Activated CD8-positive, alpha-beta memory T cell treated with anti-CD3 and anti-CD28 coated beads for 36 hours (primary cell): ENCODE data around the gene TENM3. TPM values are rescaled to one million over a fixed set of nuclear protein-coding genes. Genes with fewer than 3 reads are reported as not detected.
"Not testable (repeated sequence)": the region's sequence is repeated elsewhere in the genome, so short reads cannot be mapped to it uniquely, and the experiment has no call there.

ENCODE experiments used
- CTCF ChIA-PET: fragments of 350-600 bp; sonication (Branson Sonifier 250); formaldehyde crosslinking; loops from one replicate; lab custom pipeline; 2021; ENCODE audit warnings: antibody characterized with exemption; lab: Charles Lee
- POLR2A ChIA-PET: fragments of 350-600 bp; sonication (Branson Sonifier 250); formaldehyde crosslinking; loops from one replicate; lab custom pipeline; 2021; ENCODE audit warnings: antibody characterized with exemption; lab: Charles Lee
- total RNA-seq, 2 experiments: library from RNA; stranded (reverse); gene quantifications; one replicate each; pipeline ENCODE4 v1.2.3, GENCODE V29; 2021

The TENM3 gene
- total RNA-seq, result not detected

GRCh38 chr4:182243204-182243603 lies at the start of gene TENM3:
TSS of gene TENM3 (plus strand) at chr4:182243402. CDS start at chr4:182324021, 80,619 bp downstream.
- POLR2A ChIA-PET, CTCF ChIA-PET: not testable (repeated sequence)

DNA sequence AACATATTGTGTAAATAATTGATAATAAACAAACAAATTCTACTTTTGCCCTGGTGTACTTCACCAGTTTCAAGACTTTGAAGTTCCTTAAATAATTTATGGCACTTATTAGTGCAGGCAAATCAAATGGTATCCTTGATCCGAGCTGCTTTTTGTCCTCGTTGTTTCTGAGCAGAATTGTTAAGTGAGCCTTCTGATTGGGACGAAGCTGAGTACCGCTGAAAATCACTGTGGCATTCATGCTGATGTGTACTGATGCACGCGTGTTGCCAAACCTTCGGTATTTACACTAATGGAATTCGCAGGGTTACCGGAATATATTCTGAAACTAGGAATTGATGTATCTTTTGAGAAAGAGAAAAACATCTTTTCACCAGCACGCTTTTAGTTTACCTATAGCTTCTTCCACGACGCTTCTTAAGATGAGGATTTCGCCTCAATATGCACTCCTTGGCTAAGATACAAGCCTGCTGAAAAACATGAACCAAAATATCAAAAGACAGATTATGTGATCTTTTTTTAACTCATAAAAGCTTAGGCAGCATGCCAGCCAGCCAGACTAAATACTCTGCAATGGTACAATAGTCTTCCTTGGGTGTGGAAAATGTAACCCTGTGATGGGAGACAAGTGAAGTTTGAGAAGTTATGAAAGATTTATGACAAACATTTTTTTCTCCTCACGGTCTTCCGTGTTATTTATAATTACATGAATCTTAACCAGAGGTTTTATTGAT lies 48.9 kb upstream of the TENM3 start:
- CTCF ChIA-PET, result no interaction called here
- POLR2A ChIA-PET, result no interaction called here

GRCh38 chr4:182197611-182198010 lies 45.6 kb upstream of the TENM3 start:
- ChIA-PET POLR2A (no interaction called here), CTCF (no interaction called here)

GRCh38 chr4:182201871-182202270 lies 41.3 kb upstream of the TENM3 start:
- ChIA-PET CTCF (no interaction called here), POLR2A (no interaction called here)

DNA sequence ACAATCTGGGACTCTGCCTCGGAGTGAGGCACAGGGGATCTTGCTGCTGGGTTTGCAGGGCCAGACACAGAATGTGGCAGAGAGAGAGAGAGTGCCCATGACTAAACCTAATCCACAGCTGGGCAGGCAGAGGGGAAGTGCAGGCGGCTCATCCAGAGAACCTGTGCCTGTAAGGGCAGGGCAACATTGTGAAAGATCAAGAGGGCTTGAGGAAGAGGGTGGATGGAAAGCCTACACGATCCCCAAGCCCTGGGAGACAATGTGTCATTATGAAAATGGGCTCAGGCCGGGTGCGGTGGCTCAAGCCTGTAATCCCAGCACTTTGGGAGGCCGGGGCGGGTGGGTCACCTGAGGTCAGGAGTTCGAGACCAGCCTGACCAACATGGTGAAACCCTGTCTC lies 40.6 kb upstream of the TENM3 start:
- CTCF ChIA-PET, result no interaction called here
- POLR2A ChIA-PET, result no interaction called here

GRCh38 chr4:182203872-182204411 lies 39.3 kb upstream of the TENM3 start:
- CTCF ChIA-PET, result no interaction called here
- POLR2A ChIA-PET, result no interaction called here

- POLR2A ChIA-PET, result no interaction called here
- CTCF ChIA-PET, result interaction anchor here (0.6 kb wide), 1 partner anchor 572 kb away, joined by 3 read pairs; no protein-coding TSS in a partner anchor
Observed at GRCh38 chr4:182205306-182205705, 37.9 kb upstream of the TENM3 start.

DNA sequence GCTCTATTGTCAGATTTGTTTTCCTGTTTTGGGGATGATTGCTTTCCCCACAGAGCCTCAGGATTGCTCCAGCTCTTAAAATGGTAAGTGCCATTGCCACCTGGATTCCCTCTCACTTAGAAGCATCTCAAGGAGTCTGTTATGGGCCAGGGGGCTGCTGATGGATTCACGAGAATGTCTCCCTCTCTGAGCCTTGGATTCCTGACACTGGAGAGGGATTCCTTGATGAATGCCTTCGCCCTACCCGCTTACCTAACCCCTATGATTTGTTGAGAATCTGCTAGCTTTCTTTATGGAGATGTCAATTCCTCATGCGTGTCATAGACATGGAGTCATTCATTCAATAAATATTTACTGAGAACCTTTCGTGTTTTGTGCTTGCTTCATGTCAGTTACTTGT lies 36.9 kb upstream of the TENM3 start:
- POLR2A ChIA-PET, result no interaction called here
- CTCF ChIA-PET, result no interaction called here

DNA sequence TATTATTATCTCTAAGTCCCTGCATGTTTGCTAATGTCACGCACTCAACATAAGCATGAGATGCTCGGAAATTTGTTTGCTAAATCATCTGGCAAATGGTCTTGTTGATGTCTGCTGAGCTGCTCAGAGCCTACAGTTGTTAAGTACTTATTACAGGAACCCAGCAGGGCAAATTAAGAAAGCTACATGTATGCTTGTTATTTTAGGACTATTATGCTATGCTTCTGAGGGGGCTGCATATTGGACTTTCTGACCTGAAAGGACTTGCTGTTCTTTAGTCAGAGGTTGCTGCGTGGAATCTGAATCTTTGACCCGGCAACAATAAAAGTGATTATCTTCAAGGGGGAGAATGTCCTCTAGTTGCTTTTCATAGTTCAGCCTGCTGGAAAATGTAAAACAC lies 36.3 kb upstream of the TENM3 start:
- CTCF ChIA-PET, result no interaction called here
- POLR2A ChIA-PET, result no interaction called here

- ChIA-PET POLR2A (no interaction called here), CTCF (no interaction called here)
Observed at GRCh38 chr4:182207830-182208396, 35.3 kb upstream of the TENM3 start.

GRCh38 chr4:182208526-182209050 lies 34.6 kb upstream of the TENM3 start:
- ChIA-PET CTCF (no interaction called here), POLR2A (no interaction called here)

DNA sequence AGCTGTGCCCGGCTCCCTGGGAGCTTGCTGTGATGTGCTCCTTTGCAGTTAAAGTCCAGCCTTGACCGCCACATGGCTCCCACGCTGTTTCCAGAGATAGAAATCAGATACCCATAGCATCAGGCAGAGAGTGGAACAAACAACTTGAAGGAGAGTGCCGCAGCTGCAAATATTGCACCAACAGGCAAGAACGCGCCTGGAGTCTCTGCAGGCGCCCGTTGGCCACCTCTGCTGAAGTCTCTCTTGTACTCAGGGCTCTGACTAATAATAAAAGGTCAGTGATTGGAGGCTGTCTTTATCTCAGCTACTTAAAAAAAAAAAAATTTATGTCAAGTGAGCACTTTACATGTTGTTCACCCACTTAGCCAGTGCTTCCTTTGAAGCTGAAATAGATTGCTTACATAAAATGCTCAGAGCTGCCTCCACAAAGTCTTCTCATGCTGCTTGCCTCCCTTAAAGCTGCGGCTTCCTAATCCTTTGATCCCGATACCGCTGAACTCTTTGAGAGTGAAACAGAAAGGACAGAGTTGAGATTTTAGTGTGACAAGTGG lies 30.9 kb upstream of the TENM3 start:
- CTCF ChIA-PET, result no interaction called here
- POLR2A ChIA-PET, result no interaction called here

DNA sequence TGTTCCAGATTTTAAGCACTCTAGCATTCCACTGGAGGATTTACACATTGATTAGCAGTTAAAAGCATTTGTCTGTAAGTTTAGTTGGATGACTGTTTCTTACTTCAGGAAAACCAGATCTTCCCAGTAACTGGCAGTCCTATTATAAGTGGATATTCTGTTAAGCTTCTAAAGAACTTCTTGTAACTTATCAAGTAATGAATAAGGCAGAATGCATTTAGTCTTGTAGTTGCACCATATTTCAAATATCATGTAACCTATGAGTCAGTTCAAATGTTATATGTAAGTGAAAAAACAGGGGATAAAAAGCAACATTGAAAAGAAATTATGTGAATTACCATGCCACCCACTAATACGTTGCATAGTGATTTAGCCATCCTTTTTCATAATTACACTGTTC lies 30.2 kb upstream of the TENM3 start:
- POLR2A ChIA-PET, result no interaction called here
- CTCF ChIA-PET, result no interaction called here

DNA sequence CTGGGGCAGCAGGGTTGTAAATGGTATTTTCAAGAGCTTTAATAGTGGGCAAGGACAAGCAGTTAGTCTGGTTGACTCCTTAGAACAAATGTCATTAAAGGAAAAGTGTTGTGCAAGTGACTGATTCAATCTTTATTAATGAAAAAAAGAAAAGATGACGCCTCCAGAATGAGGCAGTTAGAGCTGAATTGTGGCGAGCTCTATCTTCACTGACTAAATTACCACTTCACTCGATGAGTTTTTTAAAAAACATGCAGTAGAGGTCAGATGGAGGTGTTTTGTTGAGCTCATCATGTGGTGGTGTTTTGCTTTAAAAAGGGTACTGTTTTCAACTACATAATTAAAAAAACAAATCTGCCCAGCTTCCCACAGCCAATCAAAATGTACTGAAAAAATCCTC lies 28.1 kb upstream of the TENM3 start:
- ChIA-PET POLR2A (no interaction called here), CTCF (no interaction called here)

- POLR2A ChIA-PET, result no interaction called here
- CTCF ChIA-PET, result no interaction called here
Observed at GRCh38 chr4:182216005-182216404, 27.2 kb upstream of the TENM3 start.

GRCh38 chr4:182219411-182220056 lies 23.7 kb upstream of the TENM3 start:
- CTCF ChIA-PET, result no interaction called here

DNA sequence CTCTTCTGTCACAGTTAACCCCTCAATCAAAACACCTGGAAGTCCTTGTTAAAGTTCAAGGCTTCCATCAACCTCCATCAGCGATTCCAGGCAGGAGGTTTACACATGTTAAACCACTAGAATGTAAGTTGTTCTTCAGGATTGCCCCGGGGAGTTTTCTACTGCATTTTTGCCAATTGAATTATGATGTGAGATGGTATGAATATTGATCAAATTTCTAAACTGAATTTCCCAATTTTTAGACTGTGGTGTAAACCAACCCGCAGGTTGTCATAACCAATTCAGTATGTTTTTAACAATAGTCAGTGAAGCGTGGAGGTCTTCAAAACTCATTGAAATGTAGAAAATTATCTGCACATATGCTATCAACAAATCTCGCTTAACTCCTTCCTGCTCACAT lies 21.2 kb upstream of the TENM3 start:
- ChIA-PET POLR2A (no interaction called here), CTCF (no interaction called here)

More at GRCh38 chr4:182219411-182220056, 23.7 kb upstream of the TENM3 start:
- POLR2A ChIA-PET, result no interaction called here

GRCh38 chr4:182222766-182223165 lies 20.4 kb upstream of the TENM3 start:
- CTCF ChIA-PET, result no interaction called here
- POLR2A ChIA-PET, result no interaction called here

GRCh38 chr4:182223708-182224107 lies 19.5 kb upstream of the TENM3 start:
- ChIA-PET CTCF (no interaction called here), POLR2A (no interaction called here)

DNA sequence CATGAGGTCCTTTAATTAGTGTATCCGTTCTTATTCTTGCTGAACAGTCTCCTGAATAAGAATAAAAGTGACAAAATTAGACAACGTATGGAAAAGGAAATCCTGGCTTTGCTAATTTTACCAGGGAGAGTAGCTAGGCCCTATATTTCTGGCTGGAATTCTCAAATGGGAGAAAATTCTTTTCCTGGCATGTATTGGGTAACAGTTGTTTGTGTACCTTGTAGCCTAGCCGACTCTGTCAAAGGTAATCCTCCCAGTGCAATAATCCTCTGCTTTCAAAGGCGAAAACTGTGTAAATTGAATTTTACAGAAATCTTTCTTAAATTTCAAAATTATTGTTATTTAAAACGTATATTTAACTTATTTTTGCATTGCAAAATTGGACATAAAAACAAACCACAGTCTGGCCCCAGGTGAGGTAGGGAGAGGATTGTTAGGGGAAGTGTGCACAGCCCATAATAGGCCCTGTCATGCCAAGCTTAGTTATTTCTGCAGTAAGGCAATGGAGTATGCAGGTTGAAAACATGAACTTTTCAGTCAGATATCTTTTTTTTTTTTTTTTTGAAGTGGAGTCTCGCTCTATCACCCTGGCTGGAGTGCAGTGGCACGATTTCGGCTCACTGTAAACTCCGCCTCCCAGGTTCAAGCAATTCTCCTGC lies 18.9 kb upstream of the TENM3 start:
- CTCF ChIA-PET, result no interaction called here

More for the DNA sequence above, 18.9 kb upstream of the TENM3 start:
- POLR2A ChIA-PET, result no interaction called here
